Anterior cingulate cortex (tissue), 58 donors: ENCODE measurements around the gene CAV1.

Experiments used
- DNase-seq, 58 donors: peaks; one replicate each; lab custom pipeline; 2025; lab: John Stamatoyannopoulos, UW

CAV1 gene

DNA sequence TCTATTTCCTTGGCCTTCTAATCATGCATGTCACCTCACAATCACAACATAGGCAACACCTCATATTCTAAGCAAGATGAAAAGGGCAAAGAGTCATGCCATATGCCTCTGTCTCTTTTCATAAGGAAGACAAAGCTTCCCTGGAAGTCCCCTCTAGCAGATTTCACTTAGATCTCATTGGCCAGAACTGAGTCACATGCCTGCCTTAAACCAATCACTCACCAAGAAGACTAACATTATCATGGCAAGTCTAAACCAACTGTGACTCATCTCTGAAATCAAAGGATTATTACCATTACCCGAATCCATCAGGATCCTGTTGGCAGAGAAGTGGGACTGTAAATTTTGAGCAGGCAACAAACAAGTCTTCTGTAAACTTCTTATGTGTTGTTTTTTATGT lies 27.8 kb downstream of the CAV1 start:
- DNase-seq: no peak

- DNase-seq: no peak
Observed at GRCh38 chr7:116553168-116553964, 28.5 kb downstream of the CAV1 start.

DNA sequence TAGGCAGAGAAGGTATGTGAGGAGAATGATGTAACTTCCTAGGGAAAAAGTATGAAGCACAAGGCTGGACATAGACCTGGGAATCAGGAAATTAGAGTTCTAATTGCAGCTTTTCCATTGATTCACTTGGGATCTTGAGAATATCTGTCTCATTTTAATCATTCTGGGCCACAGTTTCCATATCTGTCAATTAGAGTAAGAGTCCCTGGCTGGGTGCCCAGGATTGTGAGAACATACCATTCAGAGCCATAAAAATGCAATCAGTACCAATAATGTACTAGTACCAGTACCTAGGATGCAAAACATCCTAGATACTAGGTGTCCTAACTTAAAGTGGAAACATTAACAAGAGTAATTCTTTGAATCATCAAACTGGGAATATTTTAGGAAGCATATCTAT lies 29.6 kb downstream of the CAV1 start:
- DNase-seq: peak in 2 of 58 donors; percentile 2 to 20

DNA sequence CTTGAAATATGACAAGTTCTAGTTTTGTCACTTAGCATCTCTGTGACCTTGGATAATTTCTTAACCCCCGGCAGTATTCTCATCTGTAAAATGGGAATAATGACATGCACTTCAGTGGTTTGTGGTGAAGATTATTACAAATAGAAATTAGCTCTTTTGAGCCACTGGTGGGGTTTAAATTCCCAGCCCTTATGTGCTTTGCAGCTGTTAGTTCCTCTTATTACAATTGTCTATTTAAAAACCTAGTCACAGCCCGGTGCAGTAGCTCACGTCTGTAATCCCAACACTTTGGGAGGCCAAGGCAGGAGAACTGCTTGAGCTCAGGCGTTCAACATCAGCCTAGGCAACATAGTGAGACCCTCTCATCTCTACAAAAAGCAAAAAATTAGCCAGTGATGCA lies 30.1 kb downstream of the CAV1 start:
- no peak for DNase-seq

GRCh38 chr7:116557066-116557585 lies 32.3 kb downstream of the CAV1 start:
- DNase-seq: no peak

DNA sequence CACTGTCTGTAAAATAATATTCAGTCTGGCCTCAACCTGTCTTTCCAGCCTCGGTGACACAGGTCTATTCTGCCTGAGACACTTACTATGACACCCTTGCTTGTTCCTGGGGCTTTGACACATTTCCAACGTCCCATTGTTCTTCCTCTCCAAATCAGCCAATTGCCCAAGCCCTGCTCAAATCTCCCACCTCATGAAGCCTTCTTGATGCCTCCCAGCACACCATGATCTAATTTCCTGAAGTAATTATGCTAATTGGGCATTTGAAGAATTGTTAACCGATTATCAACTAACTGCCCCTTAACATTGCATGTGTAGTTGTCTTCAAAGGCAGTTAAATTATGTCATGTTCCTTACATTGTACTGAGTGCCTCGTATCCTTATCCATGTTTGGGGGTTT lies 33.1 kb downstream of the CAV1 start:
- DNase-seq: no peak

GRCh38 chr7:116560021-116560970 lies 35.5 kb downstream of the CAV1 start:
- no peak for DNase-seq

DNA sequence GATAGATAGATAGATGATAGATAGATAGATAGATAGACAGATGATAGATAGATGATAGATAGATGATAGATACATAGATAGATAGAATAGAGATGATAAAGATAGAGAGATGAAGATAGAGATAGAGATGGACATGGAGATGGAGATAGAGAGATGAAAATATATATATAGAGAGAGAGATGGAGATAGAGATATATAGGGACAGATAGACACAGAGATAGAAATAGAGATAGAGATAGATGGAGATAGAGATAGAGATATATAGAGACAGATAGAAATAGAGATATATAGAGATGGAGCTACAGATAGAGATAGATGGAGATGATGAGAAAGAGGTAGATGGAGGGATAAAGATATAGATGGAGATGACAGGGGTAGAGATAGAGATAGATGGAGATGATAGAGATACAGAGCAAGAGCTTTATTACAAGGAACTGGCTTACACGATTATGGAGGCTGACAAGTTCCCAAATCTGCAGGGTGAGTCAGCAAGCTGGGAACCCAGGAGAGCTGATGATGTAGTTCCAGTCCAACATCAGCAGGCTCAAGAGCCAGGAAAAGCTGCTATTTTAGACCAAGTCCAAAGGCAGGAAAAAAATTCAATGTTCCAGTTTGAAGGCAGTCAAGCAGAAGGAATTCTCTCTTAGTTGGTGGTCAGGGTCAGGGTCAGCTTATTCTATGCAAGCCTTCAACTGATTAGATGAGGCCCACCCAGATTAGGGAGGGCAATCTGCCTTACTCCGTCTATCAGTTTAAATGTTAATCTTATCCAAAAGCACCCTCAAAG lies 37.1 kb downstream of the CAV1 start:
- DNase-seq: no peak

- DNase-seq: no peak
Observed at GRCh38 chr7:116562529-116563121, 37.8 kb downstream of the CAV1 start.

DNA sequence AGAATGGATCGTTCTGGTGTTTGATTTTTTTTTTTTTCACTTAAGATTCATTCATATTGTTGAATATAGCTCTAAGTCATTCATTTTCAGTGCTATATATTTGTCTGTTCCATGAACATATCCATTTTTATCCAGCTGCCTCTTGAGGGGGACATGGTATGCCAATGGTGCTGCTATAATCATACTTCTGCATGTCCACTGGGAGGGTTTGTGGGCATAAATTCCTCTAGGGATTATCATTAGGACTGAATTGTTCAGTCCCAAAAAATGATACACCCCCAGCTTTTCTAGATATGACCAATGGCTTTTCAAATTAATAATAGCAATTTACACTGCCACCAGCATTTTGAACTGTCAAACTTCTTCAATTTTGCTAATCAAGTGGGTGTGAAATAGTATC lies 41.1 kb downstream of the CAV1 start:
- no peak for DNase-seq

DNA sequence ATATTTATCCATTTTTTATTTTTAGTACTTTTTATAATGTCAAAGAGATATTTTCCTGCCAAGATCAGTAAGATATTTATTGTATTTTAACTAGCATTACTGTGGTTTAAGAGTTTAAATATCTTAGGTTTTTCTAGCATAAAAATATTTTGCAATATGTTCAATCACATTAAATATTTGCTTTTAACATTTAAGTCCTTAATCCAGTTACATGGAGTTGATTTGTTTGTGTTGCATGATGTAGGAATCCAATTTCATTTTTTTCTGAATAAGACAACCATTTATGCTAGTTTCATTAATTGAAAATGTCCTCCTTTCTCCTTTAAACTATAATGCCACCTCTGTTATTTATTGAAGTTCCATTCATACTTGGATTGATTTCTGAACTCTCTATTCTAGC lies 41.8 kb downstream of the CAV1 start:
- no peak for DNase-seq

DNA sequence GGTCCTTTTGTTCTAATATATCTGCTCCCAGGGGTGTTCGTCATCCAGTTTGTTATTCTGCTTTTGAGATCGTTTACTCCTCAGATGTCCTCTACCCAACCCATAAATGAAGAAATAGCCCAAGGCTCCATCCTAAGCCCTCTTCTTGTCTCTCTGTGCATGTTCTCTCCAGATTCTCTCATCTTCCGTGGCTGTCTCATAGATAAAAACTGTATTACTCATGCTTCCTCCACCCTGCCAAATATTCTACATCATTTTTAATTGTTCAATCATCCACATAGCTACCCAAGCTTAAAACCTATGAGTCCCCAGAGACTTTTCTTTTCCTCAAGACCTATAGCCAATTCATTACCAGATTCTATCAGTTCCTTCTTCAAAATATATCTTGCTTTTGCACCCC lies 44.9 kb downstream of the CAV1 start:
- DNase-seq: no peak

DNA sequence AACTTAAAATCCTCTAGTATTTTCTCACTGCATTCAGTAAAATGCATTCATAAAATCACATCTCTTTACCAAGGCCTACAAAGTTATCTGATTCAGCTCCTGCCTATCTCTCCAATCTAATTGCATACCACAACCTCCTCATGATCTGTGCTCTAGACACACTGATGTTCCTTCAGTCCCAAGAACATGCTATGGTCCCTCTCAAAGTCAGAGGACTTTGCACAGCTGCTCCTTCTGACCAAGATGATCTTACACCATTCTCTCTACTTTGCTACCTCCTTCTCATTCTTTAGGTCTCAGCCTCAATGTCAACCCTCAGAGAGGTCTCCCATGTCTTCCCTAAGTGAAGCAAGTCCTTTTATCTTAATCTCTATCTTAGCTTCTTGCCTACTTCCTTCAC lies 45.5 kb downstream of the CAV1 start:
- no peak for DNase-seq

GRCh38 chr7:116571037-116571436 lies 46.2 kb downstream of the CAV1 start:
- DNase-seq: no peak

DNA sequence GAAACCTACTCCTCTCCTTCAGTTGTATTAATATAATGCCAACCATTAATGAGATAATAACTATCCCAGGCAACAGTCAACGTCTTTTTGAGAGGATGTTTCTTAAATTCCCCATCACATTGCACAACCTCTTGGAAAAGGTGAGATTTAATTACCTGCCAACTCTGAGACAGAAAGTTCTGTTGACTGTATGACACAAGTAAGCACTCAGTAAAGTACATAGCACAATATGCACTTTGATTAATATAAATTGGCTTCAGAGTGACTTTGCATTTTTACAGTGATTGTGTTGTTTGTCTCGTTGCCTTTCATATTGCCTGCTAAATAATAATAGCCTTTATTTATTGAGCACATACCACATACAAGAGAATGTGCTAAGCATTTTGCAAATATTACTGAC lies 46.7 kb downstream of the CAV1 start:
- DNase-seq: no peak

- DNase-seq: no peak
Observed at GRCh38 chr7:116572036-116572435, 47.2 kb downstream of the CAV1 start.

- DNase-seq: no peak
Observed at GRCh38 chr7:116573541-116573940, 48.7 kb downstream of the CAV1 start.

- no peak for DNase-seq
Observed at GRCh38 chr7:116574025-116574822, 49.4 kb downstream of the CAV1 start.

GRCh38 chr7:116575853-116576252 lies 51.0 kb downstream of the CAV1 start:
- no peak for DNase-seq
